Daoy (cell line): Measurements from ENCODE around the gene ZG16B. TPM values are rescaled to one million over a fixed set of nuclear protein-coding genes. Genes with fewer than 3 reads are reported as not detected.

Experiments used
- DNase-seq: peaks from one replicate; pipeline ENCODE4 v3.0.0-alpha.2; 2015; ENCODE audit warnings: low read depth
- total RNA-seq: library from RNA; depleted of rRNA; stranded (reverse); fragments of >200 nt; shearing (Covaris generic); gene quantifications from 2 replicates; pipeline ENCODE4 v1.2.3, GENCODE V29; 2014; rRNA removed

ZG16B gene
- total RNA-seq, 1 experiment from 2014 or later = 0.17 TPM

- no peak for DNase-seq
Measured at GRCh38 chr16:2867661-2867986, 37.5 kb downstream of the ZG16B start.

GRCh38 chr16:2867987-2868789 lies 38.1 kb downstream of the ZG16B start:
- DNase-seq = peak; percentile 95

GRCh38 chr16:2871926-2872325 lies 41.8 kb downstream of the ZG16B start:
- no peak for DNase-seq

GRCh38 chr16:2874032-2874911 lies 44.2 kb downstream of the ZG16B start:
- no peak for DNase-seq

- peak; percentile 86 for DNase-seq
Measured at GRCh38 chr16:2874912-2875362, 44.8 kb downstream of the ZG16B start.

GRCh38 chr16:2879854-2880508 lies 49.9 kb downstream of the ZG16B start:
- no peak for DNase-seq

Other genes starting within 250 kb of the ZG16B start
- 22.9 and 27.4 TPM in 2 replicates for gene KCTD5, start 147.8 kb upstream of the ZG16B start, total RNA-seq
- gene PRSS27, start 110.1 kb upstream of the ZG16B start, total RNA-seq = 0.06 TPM in 1 of 2 replicates, not detected in the other
- gene SRRM2, start 77.7 kb upstream of the ZG16B start, total RNA-seq = 18.3 and 32.6 TPM in 2 replicates
- 200 and 262 TPM in 2 replicates for gene ELOB, start 53.0 kb upstream of the ZG16B start, total RNA-seq
- not detected in 2 replicates for gene PRSS33, start 42.7 kb upstream of the ZG16B start, total RNA-seq
- not detected in 2 replicates for gene PRSS41, start 31.8 kb upstream of the ZG16B start, total RNA-seq
- not detected in 2 replicates for gene PRSS21, start 13.1 kb upstream of the ZG16B start, total RNA-seq
- gene PRSS22, start 27.9 kb downstream of the ZG16B start, total RNA-seq = 0.11 TPM in 1 of 2 replicates, not detected in the other
- 28.3 and 71.6 TPM in 2 replicates for gene FLYWCH2, start 52.9 kb downstream of the ZG16B start, total RNA-seq
- 32.3 and 42.3 TPM in 2 replicates for gene FLYWCH1, start 81.6 kb downstream of the ZG16B start, total RNA-seq
- 0.39 and 1.3 TPM in 2 replicates for gene KREMEN2, start 134.0 kb downstream of the ZG16B start, total RNA-seq
- 15.3 and 20.5 TPM in 2 replicates for gene PAQR4, start 139.0 kb downstream of the ZG16B start, total RNA-seq
- gene PKMYT1, start 150.1 kb downstream of the ZG16B start, total RNA-seq = 48.6 and 70.3 TPM in 2 replicates
- gene CLDN9, start 182.6 kb downstream of the ZG16B start, total RNA-seq = not detected in 2 replicates
- not detected in 2 replicates for gene CLDN6, start 187.9 kb downstream of the ZG16B start, total RNA-seq
- 307 and 390 TPM in 2 replicates for gene TNFRSF12A, start 190.1 kb downstream of the ZG16B start, total RNA-seq
- 1.8 and 4.7 TPM in 2 replicates for gene HCFC1R1, start 193.6 kb downstream of the ZG16B start, total RNA-seq
- gene THOC6, start 193.7 kb downstream of the ZG16B start, total RNA-seq = 24.0 and 25.5 TPM in 2 replicates
- gene BICDL2, start 206.6 kb downstream of the ZG16B start, total RNA-seq = not detected in 2 replicates
- 0.17 and 0.54 TPM in 2 replicates for gene MMP25, start 216.3 kb downstream of the ZG16B start, total RNA-seq
- gene IL32, start 235.3 kb downstream of the ZG16B start, total RNA-seq = 362 and 393 TPM in 2 replicates